Forelimb muscle (tissue), 1 donor: ENCODE measurements around the gene SNRPD3. TPM values are rescaled to one million over a fixed set of nuclear protein-coding genes. Genes with fewer than 3 reads are reported as not detected.
"Not testable (repeated sequence)": the region's sequence is repeated elsewhere in the genome, so short reads cannot be mapped to it uniquely, and the experiment has no call there.

Experiments used
- DNase-seq: peaks from one replicate; pipeline ENCODE4 v3.0.0-alpha.2; 2013; ENCODE audit warnings: low read depth
- polyA plus RNA-seq: library from polyadenylated mRNA; unstranded; fragments of 120-200 nt; gene quantifications from one replicate; pipeline ENCODE4 v1.2.1, GENCODE V29; 2013; ENCODE audit not compliant: insufficient read length

SNRPD3 gene
- polyA plus RNA-seq = 94.5 TPM

GRCh38 chr22:24555165-24556039 lies at the start of gene SNRPD3:
TSS of gene SNRPD3 (plus strand) at chr22:24555999. CDS start at chr22:24557675, 1,676 bp downstream.
- peak; percentile 91 for DNase-seq

- DNase-seq = no peak
These were observed 48.9 kb upstream of the SNRPD3 start for GRCh38 chr22:24506802-24507438.

GRCh38 chr22:24507716-24508115 lies 48.1 kb upstream of the SNRPD3 start:
- no peak for DNase-seq

GRCh38 chr22:24510637-24511625 lies 44.9 kb upstream of the SNRPD3 start:
- DNase-seq = no peak

GRCh38 chr22:24512043-24512442 lies 43.8 kb upstream of the SNRPD3 start:
- no peak for DNase-seq

- no peak for DNase-seq
These were observed 42.2 kb upstream of the SNRPD3 start for GRCh38 chr22:24513378-24514240.

- no peak for DNase-seq
These were observed 41.4 kb upstream of the SNRPD3 start for GRCh38 chr22:24514241-24515026.

GRCh38 chr22:24515027-24515338 lies 40.8 kb upstream of the SNRPD3 start:
- no peak for DNase-seq

GRCh38 chr22:24516301-24516737 lies 39.5 kb upstream of the SNRPD3 start:
- DNase-seq = peak; percentile 57

GRCh38 chr22:24517446-24517845 lies 38.4 kb upstream of the SNRPD3 start:
- no peak for DNase-seq

- no peak for DNase-seq
These were observed 37.6 kb upstream of the SNRPD3 start for GRCh38 chr22:24518228-24518627.

- DNase-seq = no peak
These were observed 36.9 kb upstream of the SNRPD3 start for GRCh38 chr22:24518771-24519485.

- no peak for DNase-seq
These were observed 36.3 kb upstream of the SNRPD3 start for GRCh38 chr22:24519496-24519895.

GRCh38 chr22:24521791-24522245 lies 34.0 kb upstream of the SNRPD3 start:
- DNase-seq = no peak

- no peak for DNase-seq
These were observed 31.9 kb upstream of the SNRPD3 start for GRCh38 chr22:24523873-24524272.

- DNase-seq = no peak
These were observed 30.3 kb upstream of the SNRPD3 start for GRCh38 chr22:24525416-24526037.

- DNase-seq = no peak
These were observed 29.6 kb upstream of the SNRPD3 start for GRCh38 chr22:24526191-24526590.

- DNase-seq = no peak
These were observed 25.9 kb upstream of the SNRPD3 start for GRCh38 chr22:24529898-24530297.

GRCh38 chr22:24530968-24531367 lies 24.8 kb upstream of the SNRPD3 start:
- not testable (repeated sequence) for DNase-seq
